Testis (tissue), 2 donors: ENCODE results near the gene ERC1.

Experiments used
- POLR2A ChIP-seq: fragments of 450-650 bp; IDR thresholded peaks from one replicate; pipeline ENCODE4 v1.6.1; 2017; ENCODE audit warnings: antibody characterized with exemption, mild to moderate bottlenecking, moderate library complexity
- TF ChIP-seq, protein P1 (sequence below), 3 experiments: fragments of 450-650 bp in 2 of 3; fragments of 200-600 bp in 1 of 3; sonication (generic) in 1 of 3; IDR thresholded peaks; one replicate each; pipeline ENCODE4 v1.5.1; 2016 to 2019; ENCODE audit warnings: antibody characterized with exemption in 3 of 3, mild to moderate bottlenecking in 2 of 3, moderate library complexity in 1 of 3

DNA sequence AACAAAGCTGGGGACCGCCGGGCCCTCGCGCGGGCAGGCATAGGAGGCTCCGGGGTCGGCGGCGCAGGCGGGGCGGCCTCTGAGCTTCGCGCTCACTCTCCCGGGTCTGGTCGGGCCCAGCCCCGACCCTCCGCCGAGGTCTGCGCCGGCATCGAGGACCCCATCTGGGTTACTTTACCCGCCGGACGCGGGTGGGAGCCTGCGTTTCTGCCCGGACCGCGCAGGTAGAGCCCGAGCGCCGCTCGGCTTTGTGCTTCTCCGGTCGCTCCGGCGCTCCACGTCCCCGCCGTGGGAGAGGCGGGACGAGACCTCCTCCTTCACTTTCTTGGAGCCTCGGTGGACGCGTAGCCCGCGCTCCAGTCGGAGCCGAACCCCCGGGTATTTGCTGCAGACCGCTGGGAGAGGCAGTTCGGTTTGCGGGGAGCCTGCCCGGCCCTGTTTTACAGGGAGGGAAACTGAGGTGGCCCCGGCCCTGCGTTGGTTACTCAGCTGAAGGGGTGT is 540.2 kb downstream of the ERC1 start:
- TF ChIP-seq, protein P1, sequence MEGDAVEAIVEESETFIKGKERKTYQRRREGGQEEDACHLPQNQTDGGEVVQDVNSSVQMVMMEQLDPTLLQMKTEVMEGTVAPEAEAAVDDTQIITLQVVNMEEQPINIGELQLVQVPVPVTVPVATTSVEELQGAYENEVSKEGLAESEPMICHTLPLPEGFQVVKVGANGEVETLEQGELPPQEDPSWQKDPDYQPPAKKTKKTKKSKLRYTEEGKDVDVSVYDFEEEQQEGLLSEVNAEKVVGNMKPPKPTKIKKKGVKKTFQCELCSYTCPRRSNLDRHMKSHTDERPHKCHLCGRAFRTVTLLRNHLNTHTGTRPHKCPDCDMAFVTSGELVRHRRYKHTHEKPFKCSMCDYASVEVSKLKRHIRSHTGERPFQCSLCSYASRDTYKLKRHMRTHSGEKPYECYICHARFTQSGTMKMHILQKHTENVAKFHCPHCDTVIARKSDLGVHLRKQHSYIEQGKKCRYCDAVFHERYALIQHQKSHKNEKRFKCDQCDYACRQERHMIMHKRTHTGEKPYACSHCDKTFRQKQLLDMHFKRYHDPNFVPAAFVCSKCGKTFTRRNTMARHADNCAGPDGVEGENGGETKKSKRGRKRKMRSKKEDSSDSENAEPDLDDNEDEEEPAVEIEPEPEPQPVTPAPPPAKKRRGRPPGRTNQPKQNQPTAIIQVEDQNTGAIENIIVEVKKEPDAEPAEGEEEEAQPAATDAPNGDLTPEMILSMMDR (IDR thresholded peaks at IDR 0.05), result no peak
- no peak for TF ChIP-seq POLR2A
